Activated CD8-positive, alpha-beta T cell treated with anti-CD3 and anti-CD28 coated beads for 36 hours (primary cell): ENCODE measurements around the gene MYG1. TPM values are rescaled to one million over a fixed set of nuclear protein-coding genes. Genes with fewer than 3 reads are reported as not detected.

Experiments used
- ATAC-seq: fragments of 200-7000 bp; cut with Tn5 transposase; one replicate; pipeline ENCODE4 v1.10.0; 2021; ENCODE audit warnings: mild to moderate bottlenecking, moderate library complexity
- CTCF ChIA-PET: fragments of 350-600 bp; sonication (Branson Sonifier 250); formaldehyde crosslinking; loops from one replicate; lab custom pipeline; 2021; ENCODE audit warnings: antibody characterized with exemption; lab: Charles Lee
- POLR2A ChIA-PET: fragments of 350-600 bp; sonication (Branson Sonifier 250); formaldehyde crosslinking; loops from one replicate; lab custom pipeline; 2021; ENCODE audit warnings: antibody characterized with exemption; lab: Charles Lee
- DNase-seq: peaks from one replicate; pipeline ENCODE4 v3.0.0-alpha.2; 2020
- H3K27ac Mint-ChIP-seq: one replicate; pipeline ENCODE4 v1.8.0; 2021; ENCODE audit warnings: mild to moderate bottlenecking, mixed read lengths
- H3K27me3 Mint-ChIP-seq: one replicate; pipeline ENCODE4 v1.8.0; 2021; ENCODE audit warnings: mixed read lengths
- H3K36me3 Mint-ChIP-seq: one replicate; pipeline ENCODE4 v1.8.0; 2021; ENCODE audit warnings: low read depth, mixed read lengths
- H3K4me1 Mint-ChIP-seq: one replicate; pipeline ENCODE4 v1.8.0; 2021; ENCODE audit warnings: low read depth, mixed read lengths
- H3K4me3 Mint-ChIP-seq: one replicate; pipeline ENCODE4 v1.8.0; 2021; ENCODE audit warnings: mild to moderate bottlenecking, moderate library complexity, mixed read lengths
- H3K9me3 Mint-ChIP-seq: one replicate; pipeline ENCODE4 v1.8.0; 2021; ENCODE audit warnings: mixed read lengths
- intact Hi-C: fragments of 100-400 bp; cut with micrococcal nuclease; formaldehyde crosslinking; loops from one replicate; pipeline ENCODE4 v1.10.0; 2022
- total RNA-seq, 2 experiments: library from RNA; stranded (reverse); gene quantifications; one replicate each; pipeline ENCODE4 v1.2.3, GENCODE V29; 2021
- TF ChIP-seq, protein P1 (sequence below): fragments of 200-600 bp; IDR thresholded peaks from one replicate; pipeline ENCODE4 v1.8.0; 2022; ENCODE audit warnings: antibody characterized with exemption, mild to moderate bottlenecking

Gene MYG1
- total RNA-seq, 2 experiments from 2014 or later, result 69.5 to 70.9 TPM

DNA sequence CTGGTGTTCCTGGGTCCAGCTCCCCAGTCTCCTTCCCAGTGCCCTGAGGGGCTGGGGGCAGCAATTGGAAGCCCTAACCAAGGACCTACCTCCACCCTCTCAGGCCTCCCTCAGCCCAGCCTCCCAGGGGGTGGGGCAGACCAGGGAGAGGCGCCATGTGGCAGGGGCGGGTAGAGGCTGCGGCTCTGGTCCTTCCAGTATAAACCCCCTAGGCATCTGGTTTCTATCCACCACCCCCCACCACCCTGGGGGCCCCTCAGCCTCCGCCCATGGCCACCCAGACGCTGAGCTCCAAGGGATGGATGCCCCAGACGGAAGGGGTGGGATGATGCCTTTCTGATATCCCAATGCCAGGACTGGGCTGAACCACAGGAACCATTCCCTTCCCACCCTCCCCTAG lies 39.4 kb downstream of the MYG1 start:
- Mint-ChIP-seq H3K27ac (no peak overlapping the region), H3K4me3 (no peak overlapping the region), H3K27me3 (peaks cover 35% of the 10 kb centered on the region), H3K9me3 (no peaks in the 10 kb centered on the region), H3K36me3 (no peaks in the 10 kb centered on the region), H3K4me1 (peaks cover 16% of the 10 kb centered on the region)
- no peak for DNase-seq
- TF ChIP-seq, protein P1, sequence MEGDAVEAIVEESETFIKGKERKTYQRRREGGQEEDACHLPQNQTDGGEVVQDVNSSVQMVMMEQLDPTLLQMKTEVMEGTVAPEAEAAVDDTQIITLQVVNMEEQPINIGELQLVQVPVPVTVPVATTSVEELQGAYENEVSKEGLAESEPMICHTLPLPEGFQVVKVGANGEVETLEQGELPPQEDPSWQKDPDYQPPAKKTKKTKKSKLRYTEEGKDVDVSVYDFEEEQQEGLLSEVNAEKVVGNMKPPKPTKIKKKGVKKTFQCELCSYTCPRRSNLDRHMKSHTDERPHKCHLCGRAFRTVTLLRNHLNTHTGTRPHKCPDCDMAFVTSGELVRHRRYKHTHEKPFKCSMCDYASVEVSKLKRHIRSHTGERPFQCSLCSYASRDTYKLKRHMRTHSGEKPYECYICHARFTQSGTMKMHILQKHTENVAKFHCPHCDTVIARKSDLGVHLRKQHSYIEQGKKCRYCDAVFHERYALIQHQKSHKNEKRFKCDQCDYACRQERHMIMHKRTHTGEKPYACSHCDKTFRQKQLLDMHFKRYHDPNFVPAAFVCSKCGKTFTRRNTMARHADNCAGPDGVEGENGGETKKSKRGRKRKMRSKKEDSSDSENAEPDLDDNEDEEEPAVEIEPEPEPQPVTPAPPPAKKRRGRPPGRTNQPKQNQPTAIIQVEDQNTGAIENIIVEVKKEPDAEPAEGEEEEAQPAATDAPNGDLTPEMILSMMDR, result no peak
- ChIA-PET POLR2A (no interaction called here), CTCF (interaction anchor here (1.2 kb wide), 1 partner anchor 19 kb away, joined by 3 read pairs; no protein-coding TSS in a partner anchor)
- ATAC-seq, result no peak
- intact Hi-C loops, result no loop called here

DNA sequence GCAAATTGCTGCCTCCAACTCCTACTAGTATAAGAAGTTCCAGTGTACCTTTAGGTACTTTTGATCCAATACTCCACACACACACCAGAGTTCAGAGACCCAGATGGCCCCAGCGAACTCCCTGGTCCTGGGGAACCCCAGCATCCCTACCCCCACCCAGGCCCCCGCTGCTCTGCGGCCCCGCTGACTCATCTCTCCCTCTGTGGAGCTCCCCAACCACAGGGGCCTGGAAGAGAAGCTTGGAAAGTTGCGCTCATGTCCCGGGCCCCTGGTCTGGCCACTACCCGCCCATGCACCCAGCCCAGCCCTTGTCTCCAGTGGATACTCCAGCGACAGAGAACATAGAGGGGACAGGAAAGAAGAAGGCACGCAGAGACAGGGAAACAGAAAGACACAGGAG lies 40.9 kb downstream of the MYG1 start:
- POLR2A ChIA-PET, result interaction anchor here (0.7 to 0.9 kb wide), 2 partner anchors 15 to 19 kb away, joined by 3 read pairs; no protein-coding TSS in a partner anchor
- intact Hi-C loops, result no loop called here
- no peak overlapping the region for H3K27ac Mint-ChIP-seq
- H3K36me3 Mint-ChIP-seq, result no peaks in the 10 kb centered on the region
- no peak for ATAC-seq
- peaks cover 24% of the 10 kb centered on the region for H3K4me1 Mint-ChIP-seq
- peaks cover 32% of the 10 kb centered on the region for H3K27me3 Mint-ChIP-seq
- TF ChIP-seq, protein P1, result no peak
- CTCF ChIA-PET, result interaction anchor here (1.0 to 9.7 kb wide), 4 partner anchors 12 to 142 kb away, joined by 3 to 293 read pairs (median 7); partner anchors contain the start of gene AAAS
- DNase-seq, result no peak
- H3K9me3 Mint-ChIP-seq, result no peaks in the 10 kb centered on the region
- no peak overlapping the region for H3K4me3 Mint-ChIP-seq

- H3K27ac Mint-ChIP-seq, result no peak overlapping the region
- peaks cover 7% of the 10 kb centered on the region for H3K27me3 Mint-ChIP-seq
- POLR2A ChIA-PET, result interaction anchor here (0.7 to 2.5 kb wide), 3 partner anchors 9 to 20 kb away, joined by 3 to 12 read pairs (median 3); no protein-coding TSS in a partner anchor
- CTCF ChIA-PET, result interaction anchor here (0.6 to 9.7 kb wide), 6 partner anchors 9 to 129 kb away, joined by 3 to 293 read pairs (median 8); partner anchors contain the start of genes AAAS and SP7
- H3K4me3 Mint-ChIP-seq, result no peak overlapping the region
- no peaks in the 10 kb centered on the region for H3K36me3 Mint-ChIP-seq
- peaks cover 19% of the 10 kb centered on the region for H3K4me1 Mint-ChIP-seq
- DNase-seq (no peak), ATAC-seq (no peak)
- intact Hi-C loops, result no loop called here
- H3K9me3 Mint-ChIP-seq, result no peaks in the 10 kb centered on the region
- TF ChIP-seq, protein P1, result no peak
Observed at GRCh38 chr12:53343449-53343848, 44.0 kb downstream of the MYG1 start.

GRCh38 chr12:53343969-53344368 lies 44.5 kb downstream of the MYG1 start:
- DNase-seq (no peak), ATAC-seq (peak; percentile 38)
- ChIA-PET POLR2A (interaction anchor here (1.2 to 2.5 kb wide), 5 partner anchors 9 to 35 kb away, joined by 3 to 19 read pairs (median 8); partner anchors contain the start of genes AAAS and SP7), CTCF (interaction anchor here (0.7 to 9.7 kb wide), 20 partner anchors 8 to 290 kb away, joined by 3 to 293 read pairs (median 8); partner anchors contain the start of genes AAAS, AMHR2, MYG1 and PFDN5)
- TF ChIP-seq, protein P1, result no peak
- Mint-ChIP-seq H3K4me3 (peak overlapping the region; percentile 62), H3K9me3 (no peaks in the 10 kb centered on the region), H3K36me3 (no peaks in the 10 kb centered on the region), H3K4me1 (peaks cover 19% of the 10 kb centered on the region), H3K27ac (peak overlapping the region; percentile 19), H3K27me3 (peaks cover 7% of the 10 kb centered on the region)
- intact Hi-C loops, result loop anchor here (2.0 kb wide), 1 partner anchor 19 kb away; no protein-coding TSS in a partner anchor

DNA sequence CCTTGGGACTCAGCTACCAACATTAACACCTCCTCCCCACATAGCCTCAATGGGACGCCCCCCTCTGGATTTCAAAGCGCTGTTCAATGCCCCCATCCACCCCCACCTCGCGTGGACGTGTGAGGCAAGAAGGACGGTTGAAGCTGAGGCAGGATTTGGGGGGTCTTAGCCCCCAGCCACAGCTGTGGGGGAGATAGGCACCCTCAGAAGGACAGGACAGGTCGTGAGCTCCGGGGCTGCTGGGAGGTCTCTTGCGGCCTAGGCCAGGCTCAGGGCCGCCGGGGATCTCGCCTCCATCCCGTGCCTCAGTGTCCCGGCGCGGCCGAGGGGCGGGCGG lies 45.0 kb downstream of the MYG1 start:
- CTCF ChIA-PET, result interaction anchor here (0.6 to 9.7 kb wide), 46 partner anchors 8 to 291 kb away, joined by 3 to 293 read pairs (median 4); partner anchors contain the start of genes AAAS, AMHR2, CSAD and ESPL1
- intact Hi-C loops, result loop anchor here (2.0 kb wide), 1 partner anchor 20 kb away; no protein-coding TSS in a partner anchor

More for the DNA sequence above, 45.0 kb downstream of the MYG1 start:
- POLR2A ChIA-PET, result interaction anchor here (0.6 to 2.5 kb wide), 13 partner anchors 9 to 241 kb away, joined by 3 to 19 read pairs (median 4); partner anchors contain the start of genes AAAS, ESPL1, SOAT2 and SP7
- Mint-ChIP-seq H3K9me3 (no peaks in the 10 kb centered on the region), H3K27me3 (peaks cover 7% of the 10 kb centered on the region), H3K27ac (peak overlapping the region; percentile 19), H3K4me1 (peaks cover 19% of the 10 kb centered on the region), H3K36me3 (no peaks in the 10 kb centered on the region), H3K4me3 (peak overlapping the region; percentile 62)
- TF ChIP-seq, protein P1, result no peak
- ATAC-seq (peak; percentile 18), DNase-seq (peak; percentile 31)
